Adrenal gland (tissue), 5 donors: ENCODE measurements around the gene TBC1D22A.

ENCODE experiments used
- POLR2A ChIP-seq, 2 donors: fragments of 450-650 bp; IDR thresholded peaks; one replicate each; pipeline ENCODE4 v1.6.1; 2017; ENCODE audit warnings: antibody characterized with exemption in 2 of 2, mild to moderate bottlenecking in 2 of 2, moderate library complexity in 1 of 2
- TF ChIP-seq, protein P1 (sequence below), 6 experiments: fragments of 450-650 bp in 4 of 6; fragments of 200-600 bp in 2 of 6; sonication (generic) in 1 of 6; IDR thresholded peaks; 1 replicate in 5 of 6; 2 replicates in 1 of 6; pipeline versions ENCODE4 v1.5.1 to v1.8.0; 2016 to 2021; ENCODE audit warnings: antibody characterized with exemption in 6 of 6, mild to moderate bottlenecking in 2 of 6, moderate library complexity in 1 of 6
- donor health status: DM: no; HTN: no; CAD: no.

- TF ChIP-seq POLR2A (IDR thresholded peaks at IDR 0.05), result no peak
- TF ChIP-seq, protein P1, sequence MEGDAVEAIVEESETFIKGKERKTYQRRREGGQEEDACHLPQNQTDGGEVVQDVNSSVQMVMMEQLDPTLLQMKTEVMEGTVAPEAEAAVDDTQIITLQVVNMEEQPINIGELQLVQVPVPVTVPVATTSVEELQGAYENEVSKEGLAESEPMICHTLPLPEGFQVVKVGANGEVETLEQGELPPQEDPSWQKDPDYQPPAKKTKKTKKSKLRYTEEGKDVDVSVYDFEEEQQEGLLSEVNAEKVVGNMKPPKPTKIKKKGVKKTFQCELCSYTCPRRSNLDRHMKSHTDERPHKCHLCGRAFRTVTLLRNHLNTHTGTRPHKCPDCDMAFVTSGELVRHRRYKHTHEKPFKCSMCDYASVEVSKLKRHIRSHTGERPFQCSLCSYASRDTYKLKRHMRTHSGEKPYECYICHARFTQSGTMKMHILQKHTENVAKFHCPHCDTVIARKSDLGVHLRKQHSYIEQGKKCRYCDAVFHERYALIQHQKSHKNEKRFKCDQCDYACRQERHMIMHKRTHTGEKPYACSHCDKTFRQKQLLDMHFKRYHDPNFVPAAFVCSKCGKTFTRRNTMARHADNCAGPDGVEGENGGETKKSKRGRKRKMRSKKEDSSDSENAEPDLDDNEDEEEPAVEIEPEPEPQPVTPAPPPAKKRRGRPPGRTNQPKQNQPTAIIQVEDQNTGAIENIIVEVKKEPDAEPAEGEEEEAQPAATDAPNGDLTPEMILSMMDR (IDR thresholded peaks at IDR 0.05), result no peak
Measured at GRCh38 chr22:46954781-46955180, 192.3 kb downstream of the TBC1D22A start.
